IPS-11a (cell line): ENCODE data around the gene BID.
"Not testable (repeated sequence)": the region's sequence is repeated elsewhere in the genome, so short reads cannot be mapped to it uniquely, and the experiment has no call there.

Experiments used
- H3K4me3 ChIP-seq: one replicate; pipeline ENCODE4 v1.5.1; 2013; ENCODE audit warnings: low read depth, low read length, control low read depth

Gene BID

GRCh38 chr22:17770180-17771077 lies 3.8 kb downstream of the BID start:
- no peak overlapping the region for H3K4me3 ChIP-seq

DNA sequence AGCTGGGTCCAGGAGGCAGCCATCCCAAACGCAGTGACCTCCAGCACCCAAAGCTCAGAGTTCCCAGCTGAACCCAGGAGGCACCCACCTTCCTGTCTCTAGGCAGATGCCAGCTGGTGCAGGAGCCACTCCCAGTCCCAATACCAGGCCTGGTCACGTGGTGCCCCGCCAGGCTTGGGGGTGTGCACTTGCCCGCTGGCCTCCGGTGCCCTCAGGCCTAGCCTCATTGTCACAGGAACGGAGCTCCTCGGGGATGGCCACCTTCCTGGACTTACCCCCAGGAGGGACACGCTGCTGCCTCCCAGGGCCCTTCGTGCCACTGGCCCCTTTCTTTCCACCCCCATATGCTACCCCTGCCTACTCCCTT lies 4.6 kb downstream of the BID start:
- no peak overlapping the region for H3K4me3 ChIP-seq

DNA sequence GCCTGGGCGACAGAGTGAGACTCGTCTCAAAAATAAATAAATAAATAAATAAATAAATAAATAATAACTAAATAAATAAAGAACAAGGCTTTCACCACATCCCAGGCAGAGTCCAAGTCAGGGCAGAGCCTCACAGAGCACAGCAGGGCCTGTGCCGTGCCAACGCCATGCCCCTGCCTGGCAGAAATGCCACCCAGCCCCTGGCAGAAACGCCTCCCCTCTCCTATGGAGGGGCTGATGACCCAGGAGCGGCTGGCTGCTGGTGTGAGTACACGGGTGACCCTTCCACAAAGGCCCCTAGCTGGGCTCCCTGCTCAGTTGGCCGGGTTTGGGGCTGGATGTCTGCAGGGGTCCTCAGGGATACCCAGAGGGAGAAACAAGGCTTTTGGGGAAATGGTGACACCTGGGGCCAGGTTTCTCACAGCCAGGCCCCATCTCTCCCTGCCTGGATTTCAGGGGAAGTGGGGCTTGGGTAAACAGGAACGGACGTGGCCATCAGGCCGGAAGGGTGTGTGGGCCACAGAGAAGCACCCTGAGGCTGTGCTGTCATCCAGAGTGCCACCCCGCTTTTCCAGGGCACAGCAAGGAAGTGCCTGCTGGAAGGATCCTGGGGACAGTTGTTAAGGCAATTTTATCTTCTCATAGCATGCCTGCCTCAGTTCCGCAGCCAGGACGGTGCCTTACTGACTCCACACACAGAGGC lies 5.1 kb downstream of the BID start:
- H3K4me3 ChIP-seq = no peak overlapping the region

DNA sequence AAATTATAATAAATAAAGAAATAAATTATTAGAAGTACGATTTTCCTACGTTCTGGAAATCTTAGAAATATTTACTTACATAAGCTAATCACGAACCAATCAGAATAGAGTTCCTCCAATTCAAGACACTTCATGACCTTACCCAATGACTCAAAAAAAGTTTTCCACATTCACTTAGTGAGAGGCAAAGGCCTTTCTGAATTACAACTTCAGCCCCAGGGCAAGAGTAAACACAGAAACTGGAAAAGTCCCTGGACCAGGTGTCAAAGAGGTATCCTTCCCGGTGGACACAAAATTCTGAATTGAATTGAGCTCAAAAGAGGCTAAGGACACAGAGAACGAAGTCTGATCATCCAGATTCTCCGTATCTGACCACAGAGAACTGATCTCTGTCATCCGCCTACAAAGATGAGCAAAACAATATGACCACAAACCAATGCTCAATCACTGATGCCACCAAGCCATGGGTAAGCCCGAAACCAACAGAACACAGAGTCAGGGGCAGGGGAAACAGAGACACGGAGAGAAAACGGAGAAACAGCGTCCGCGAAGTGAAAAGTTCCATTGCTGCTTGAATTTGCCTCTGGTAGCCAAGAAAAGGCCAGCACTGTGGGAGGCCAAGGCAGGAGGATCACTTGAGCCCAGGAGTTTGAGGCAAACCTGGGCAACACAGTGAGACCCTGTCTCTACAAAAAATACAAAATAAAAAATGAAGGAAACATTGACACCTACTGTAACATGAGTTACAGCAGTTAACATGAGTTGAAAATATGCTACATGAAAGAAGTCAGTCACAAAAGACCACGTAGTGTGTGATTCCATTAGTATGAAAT lies 6.8 kb downstream of the BID start:
- no peak overlapping the region for H3K4me3 ChIP-seq

DNA sequence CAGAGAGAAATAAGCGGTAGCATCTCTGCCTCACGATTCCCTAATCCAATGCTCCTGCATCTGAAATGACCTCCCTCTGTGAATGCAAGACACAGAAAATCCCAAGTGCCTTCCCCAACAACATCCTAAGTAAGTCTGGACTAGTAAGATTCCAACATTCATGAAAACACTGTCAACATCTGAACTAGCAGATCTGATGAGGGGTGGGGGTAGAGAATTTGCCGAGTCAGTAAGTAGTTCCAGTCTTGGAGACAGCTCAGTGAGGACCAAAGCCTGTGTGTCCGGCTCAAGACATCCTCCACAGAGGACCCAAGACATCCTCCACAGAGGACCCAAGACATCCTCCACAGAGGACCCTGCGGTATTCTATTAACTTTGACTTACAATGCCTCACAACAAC lies 9.4 kb downstream of the BID start:
- H3K4me3 ChIP-seq = not testable (repeated sequence)

DNA sequence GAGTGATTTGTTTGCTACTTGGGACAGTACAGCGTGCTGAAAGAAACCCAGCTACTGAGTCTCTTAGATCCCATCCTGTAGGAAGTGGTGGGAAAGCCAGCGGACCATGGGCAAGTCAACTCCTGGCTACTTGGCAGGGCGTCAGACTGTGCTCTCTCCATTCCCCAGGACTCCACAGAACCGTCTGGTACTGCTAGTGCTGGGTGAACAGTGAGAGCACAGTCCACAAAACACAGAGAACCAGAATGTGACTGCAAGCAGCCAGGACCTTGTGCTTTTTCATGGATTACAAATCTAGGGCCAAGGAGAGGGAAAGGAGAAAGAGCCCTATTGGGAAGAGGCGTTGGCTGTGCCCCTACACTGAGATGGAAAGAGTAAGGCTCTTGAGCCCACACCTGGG lies 10.2 kb downstream of the BID start:
- H3K4me3 ChIP-seq = no peak overlapping the region

DNA sequence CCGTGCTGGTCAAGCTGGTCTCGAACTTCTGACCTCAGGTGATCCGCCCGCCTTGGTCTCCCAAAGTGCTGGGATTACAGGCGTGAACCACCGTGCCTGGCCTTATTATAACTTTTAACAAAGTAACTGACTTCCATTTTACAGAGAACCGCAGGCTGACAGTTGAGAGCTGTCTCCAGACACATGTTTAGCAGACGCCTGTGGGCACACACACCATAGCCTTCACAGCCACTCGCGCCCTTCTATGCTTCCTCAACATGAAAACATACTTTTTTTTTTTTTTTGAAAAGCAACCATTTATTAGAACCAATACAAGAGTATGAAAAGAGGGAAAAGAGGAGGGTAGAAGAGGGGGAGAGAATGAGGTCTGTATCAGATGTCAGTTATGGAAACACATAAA lies 10.8 kb downstream of the BID start:
- not testable (repeated sequence) for H3K4me3 ChIP-seq

DNA sequence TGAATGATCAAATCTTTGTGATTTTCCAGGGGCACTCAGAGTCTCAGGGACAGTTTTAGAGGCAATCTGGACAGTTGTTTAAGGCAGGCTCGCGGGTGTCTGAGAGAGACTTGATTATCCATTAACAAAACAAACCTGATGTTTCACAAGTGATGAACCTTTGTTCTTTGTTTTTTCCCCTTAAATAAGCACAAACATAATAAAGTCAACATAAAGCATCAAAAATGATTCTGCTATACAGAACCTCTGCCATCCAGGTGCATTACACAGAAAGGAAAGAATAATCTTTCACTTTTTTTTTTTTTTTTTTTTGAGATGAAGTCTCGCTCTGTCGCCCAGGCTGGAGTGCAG lies 13.2 kb downstream of the BID start:
- H3K4me3 ChIP-seq = no peak overlapping the region

GRCh38 chr22:17754233-17754925 lies 19.9 kb downstream of the BID start:
- no peak overlapping the region for H3K4me3 ChIP-seq

- no peak overlapping the region for H3K4me3 ChIP-seq
Measured at GRCh38 chr22:17753401-17753989, 20.8 kb downstream of the BID start.

DNA sequence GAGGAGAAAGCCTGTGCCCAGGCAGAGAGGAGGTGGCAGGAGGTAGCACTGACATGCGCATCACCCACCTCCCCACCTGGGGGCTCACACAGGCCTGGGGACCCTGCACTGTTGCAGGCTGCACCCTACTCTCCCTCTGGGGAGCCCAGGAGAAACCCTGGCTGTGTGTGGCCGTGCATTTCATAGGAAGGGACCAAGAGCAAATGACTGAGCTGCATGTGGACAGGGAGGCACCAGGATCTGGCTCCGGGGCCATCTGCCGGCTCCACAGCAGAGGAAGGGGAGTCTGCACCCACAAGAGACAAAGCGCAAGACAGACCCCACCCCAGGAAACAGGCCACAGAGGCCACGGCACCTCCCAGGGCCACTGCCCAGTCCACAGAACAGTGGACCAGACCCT lies 22.7 kb downstream of the BID start:
- no peak overlapping the region for H3K4me3 ChIP-seq

DNA sequence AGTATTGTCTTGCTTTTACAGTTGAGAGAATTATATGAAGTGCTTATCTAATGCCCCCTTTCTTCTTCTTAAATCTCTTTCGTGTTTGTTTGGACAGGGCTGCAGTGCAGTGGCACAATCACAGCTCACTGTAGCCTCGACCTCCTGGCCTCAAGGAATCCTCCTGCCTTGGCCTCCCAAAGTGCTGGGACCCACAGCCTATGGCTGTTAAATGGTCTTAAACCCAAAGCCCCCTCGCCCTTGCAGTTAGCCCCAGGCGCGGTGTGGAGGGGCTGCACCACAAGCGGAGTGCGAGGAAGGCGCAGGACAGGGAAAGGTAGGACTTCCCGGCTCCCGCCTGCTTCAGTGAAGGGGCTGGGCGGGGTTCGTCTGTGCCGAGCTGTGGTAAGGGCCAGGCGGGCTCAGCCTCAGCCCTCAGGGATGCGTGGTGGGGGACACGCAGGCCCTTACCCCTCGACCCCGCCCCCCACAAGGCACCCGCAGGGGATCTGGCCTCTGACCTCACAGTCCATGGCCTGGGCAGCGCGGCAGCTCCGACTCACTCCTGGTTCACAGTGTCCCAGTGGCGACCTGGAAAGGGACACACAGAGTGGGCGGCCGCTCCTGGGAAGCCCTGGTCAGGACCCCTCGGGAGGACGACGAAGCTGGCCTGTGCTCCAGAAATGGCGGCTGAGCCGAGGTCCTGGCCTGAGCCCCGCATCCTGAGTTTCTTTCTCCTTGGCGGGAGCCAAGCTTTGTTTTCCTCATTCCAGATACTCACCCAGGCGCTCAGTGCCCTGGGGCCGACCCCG lies 24.5 kb downstream of the BID start:
- no peak overlapping the region for H3K4me3 ChIP-seq

GRCh38 chr22:17748555-17749353 lies 25.5 kb downstream of the BID start:
- no peak overlapping the region for H3K4me3 ChIP-seq

DNA sequence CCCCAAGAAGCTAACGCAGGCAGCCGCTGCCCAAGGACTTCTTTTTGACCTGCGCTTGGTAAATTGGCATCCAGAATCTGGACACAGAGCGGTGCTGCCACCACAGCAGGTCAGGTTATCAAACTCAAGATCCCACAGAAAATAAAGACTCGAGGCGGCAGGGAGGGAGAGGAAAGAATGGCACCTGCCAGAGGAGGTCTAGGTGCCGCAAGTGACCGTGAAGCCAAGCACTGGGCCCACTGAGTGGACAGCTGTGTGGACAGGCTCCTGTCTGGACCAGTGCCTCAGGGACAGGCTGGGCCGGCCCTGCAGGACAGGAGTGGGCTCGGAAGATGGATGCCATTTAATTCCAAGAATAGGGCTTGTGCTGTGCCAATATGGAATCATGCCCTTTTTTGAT lies 27.4 kb downstream of the BID start:
- no peak overlapping the region for H3K4me3 ChIP-seq

DNA sequence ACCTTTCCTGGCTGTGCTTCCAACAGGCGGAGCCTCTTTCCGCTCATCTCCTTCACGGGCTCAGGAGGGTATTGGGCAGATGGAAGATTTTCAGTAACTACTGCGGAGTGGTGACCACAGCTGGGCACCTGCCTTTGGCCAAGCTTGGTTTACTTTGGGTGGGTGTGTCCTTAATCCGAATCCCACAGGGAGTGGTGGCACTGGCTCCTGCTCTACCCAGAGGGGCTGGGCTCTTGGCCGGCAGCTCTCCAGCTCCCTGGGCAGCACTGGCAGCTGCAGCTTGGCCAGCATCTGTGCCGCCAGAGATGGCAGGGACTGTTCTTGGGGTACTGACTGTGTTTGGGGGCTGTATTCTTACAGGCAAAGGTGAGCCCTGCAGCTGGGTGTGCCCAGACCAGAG lies 29.8 kb downstream of the BID start:
- no peak overlapping the region for H3K4me3 ChIP-seq

DNA sequence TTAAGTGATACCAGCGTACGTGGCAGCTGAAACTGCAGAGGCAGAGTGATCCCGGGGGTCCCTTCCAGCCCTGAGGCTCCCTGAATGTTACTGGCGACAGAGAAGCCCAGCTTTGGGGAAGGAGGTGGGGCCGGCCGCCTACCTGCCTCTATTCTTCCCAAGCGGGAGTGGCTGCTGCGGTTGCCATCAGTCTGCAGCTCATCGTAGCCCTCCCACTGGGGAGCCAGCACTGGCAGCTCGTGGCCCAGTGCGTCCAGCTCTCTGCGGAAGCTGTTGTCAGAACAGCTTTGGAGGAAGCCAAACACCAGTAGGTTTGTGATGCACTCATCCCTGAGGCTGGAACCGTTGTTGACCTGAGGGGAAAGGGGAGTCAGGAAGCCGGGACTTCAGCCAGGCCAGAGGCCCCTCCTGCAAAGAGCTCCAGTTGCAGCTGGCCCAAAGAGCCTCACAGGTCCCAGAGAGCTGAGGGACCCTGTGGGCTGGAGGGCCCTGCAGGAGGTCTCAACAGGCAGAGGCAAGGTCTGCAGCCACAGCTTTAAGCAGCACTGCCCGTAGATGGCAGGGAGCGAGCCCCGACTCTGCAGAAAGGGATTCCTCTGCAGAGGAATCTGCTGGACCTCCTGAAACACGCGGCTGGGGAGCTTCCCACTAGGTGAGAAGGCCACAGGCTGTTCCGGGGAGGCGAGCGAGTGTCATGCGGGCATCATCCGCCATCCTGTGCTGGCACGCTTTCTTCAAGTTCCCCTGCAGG lies 30.4 kb downstream of the BID start:
- no peak overlapping the region for H3K4me3 ChIP-seq

- H3K4me3 ChIP-seq = no peak overlapping the region
Measured at GRCh38 chr22:17742527-17742902, 31.8 kb downstream of the BID start.

DNA sequence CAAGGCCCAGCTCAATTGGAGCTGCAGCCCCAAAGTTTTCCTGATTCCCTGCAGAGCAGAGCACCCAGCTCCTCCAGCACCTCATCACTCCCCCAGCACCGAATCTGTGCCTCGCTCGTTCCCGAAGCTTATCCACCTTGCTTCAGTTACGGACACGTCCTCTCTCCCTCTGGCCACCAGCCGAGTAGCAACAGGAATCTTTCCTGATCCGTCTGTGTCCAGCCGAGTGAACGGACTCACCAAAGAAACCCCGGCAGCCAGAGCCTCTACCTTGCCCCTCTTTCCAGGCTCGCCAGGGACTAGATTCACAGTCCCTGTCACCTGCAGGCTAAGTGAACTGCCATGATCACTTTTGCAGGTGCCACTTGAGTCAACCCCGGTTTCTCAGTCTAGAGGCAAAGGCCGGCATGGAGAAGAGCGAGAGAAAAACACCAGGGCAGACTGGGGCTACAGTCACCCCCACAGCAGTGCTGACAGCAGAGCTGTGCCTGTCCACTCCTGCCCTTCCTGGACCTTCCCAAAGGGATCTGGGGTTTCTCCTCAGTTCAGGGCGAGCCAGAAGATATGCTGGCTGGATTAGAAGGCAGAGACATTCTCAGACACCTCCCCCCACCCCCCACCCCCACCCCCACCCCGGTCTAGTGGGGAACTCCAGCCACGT lies 32.3 kb downstream of the BID start:
- H3K4me3 ChIP-seq = no peak overlapping the region
